GM12878 (cell line): ENCODE results near the gene ZFAND2B.

Experiments used
- ATF7 ChIP-seq: fragments of 450-650 bp; IDR thresholded peaks from 2 replicates; pipeline ENCODE4 v1.6.1; 2016; ENCODE audit warnings: low read depth, mild to moderate bottlenecking
- EZH2 ChIP-seq: IDR thresholded peaks from 2 replicates; pipeline ENCODE4 v1.6.1; 2012; ENCODE audit warnings: low read depth, mild to moderate bottlenecking, control low read depth, inconsistent platforms, low read length, borderline replicate concordance; ENCODE audit not compliant: control insufficient read depth
- FOXM1 ChIP-seq: IDR thresholded peaks from 2 replicates; pipeline ENCODE4 v1.6.1; 2012; ENCODE audit warnings: low read depth, mild to moderate bottlenecking, inconsistent platforms, low read length, moderate library complexity
- SUZ12 ChIP-seq: fragments of 200-600 bp; sonication (generic); IDR thresholded peaks from one replicate; pipeline ENCODE4 v1.6.1; 2018; ENCODE audit warnings: antibody characterized with exemption, mild to moderate bottlenecking; ENCODE audit not compliant: unreplicated experiment
- ZNF384 ChIP-seq: IDR thresholded peaks from 2 replicates; pipeline ENCODE4 v1.6.1; 2012; ENCODE audit warnings: low read depth, mild to moderate bottlenecking, low read length, improper control_type of control experiment, borderline replicate concordance
- TF ChIP-seq, protein P1 (sequence below), 3 experiments: IDR thresholded peaks in 2 of 3; conservative IDR thresholded peaks in 1 of 3; 2 replicates each; pipeline ENCODE4 v1.5.1; 2011; ENCODE audit warnings: low read depth in 3 of 3, low read length in 3 of 3, mild to moderate bottlenecking in 3 of 3, control low read depth in 2 of 3, moderate library complexity in 2 of 3, inconsistent platforms in 1 of 3, mixed read lengths in 1 of 3; ENCODE audit not compliant: control insufficient read depth in 2 of 3, insufficient read depth in 1 of 3; ENCODE audit errors: extremely low read depth in 1 of 3
- TF ChIP-seq, protein P2 (sequence below): IDR thresholded peaks from 2 replicates; pipeline ENCODE4 v1.6.1; 2011; ENCODE audit warnings: low read depth, mild to moderate bottlenecking, low read length, moderate library complexity, borderline replicate concordance; ENCODE audit errors: extremely low read depth

DNA sequence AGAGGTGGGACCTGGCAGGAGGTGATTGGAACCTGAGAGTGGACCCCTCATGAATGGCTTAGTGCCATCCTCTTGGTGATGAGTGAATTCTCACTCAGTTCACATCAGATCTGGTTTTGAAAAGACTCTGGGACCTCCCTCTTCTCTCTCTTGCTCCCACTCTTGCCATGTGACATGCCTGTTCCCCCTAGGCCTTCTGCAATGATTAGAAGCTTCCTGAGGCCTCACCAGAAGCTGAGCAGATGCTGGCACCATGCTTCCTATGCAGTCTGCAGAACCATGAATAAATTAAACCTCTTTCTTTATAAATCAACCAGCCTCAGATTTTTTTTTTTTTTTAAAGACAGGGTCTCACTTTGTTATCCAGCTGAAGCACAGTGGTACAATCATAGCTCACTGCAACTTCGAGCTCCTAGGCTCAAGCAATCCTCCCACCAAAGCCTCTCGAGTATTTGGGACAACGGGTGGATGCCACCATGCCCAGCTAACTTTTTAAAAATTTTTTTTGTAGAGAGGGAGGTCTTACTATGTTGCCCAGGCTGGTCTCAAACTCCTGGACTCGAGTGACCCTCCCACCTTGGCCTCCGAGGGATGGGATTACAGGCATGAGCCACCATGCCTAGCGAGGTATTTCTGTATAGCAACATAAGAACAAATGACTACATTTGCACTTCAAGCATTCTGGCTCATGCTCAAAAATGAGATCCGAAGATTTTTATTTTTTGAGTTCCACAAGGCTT is 2.0 kb upstream of the ZFAND2B start:
- TF ChIP-seq, protein P1, sequence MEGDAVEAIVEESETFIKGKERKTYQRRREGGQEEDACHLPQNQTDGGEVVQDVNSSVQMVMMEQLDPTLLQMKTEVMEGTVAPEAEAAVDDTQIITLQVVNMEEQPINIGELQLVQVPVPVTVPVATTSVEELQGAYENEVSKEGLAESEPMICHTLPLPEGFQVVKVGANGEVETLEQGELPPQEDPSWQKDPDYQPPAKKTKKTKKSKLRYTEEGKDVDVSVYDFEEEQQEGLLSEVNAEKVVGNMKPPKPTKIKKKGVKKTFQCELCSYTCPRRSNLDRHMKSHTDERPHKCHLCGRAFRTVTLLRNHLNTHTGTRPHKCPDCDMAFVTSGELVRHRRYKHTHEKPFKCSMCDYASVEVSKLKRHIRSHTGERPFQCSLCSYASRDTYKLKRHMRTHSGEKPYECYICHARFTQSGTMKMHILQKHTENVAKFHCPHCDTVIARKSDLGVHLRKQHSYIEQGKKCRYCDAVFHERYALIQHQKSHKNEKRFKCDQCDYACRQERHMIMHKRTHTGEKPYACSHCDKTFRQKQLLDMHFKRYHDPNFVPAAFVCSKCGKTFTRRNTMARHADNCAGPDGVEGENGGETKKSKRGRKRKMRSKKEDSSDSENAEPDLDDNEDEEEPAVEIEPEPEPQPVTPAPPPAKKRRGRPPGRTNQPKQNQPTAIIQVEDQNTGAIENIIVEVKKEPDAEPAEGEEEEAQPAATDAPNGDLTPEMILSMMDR (IDR thresholded peaks at IDR 0.05 in 2 of 3, conservative IDR thresholded peaks at IDR 0.05 in 1 of 3; ENCODE audit: control insufficient read depth in 2 of 3, extremely low read depth in 1 of 3, insufficient read depth in 1 of 3, low read depth in 3 of 3, low read length in 3 of 3): no peak
- TF ChIP-seq EZH2 (no peak), ZNF384 (no peak), FOXM1 (no peak), ATF7 (no peak), SUZ12 (no peak)
- TF ChIP-seq, protein P2, sequence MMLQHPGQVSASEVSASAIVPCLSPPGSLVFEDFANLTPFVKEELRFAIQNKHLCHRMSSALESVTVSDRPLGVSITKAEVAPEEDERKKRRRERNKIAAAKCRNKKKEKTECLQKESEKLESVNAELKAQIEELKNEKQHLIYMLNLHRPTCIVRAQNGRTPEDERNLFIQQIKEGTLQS: no peak
